Skin of body (tissue), 3 donors: ENCODE results near the gene ABCE1. TPM values are rescaled to one million over a fixed set of nuclear protein-coding genes. Genes with fewer than 3 reads are reported as not detected.
A peak's percentile ranks its signal among the peaks of the same experiment; 100 is the strongest.

Experiments
- DNase-seq: peaks from one replicate; lab custom pipeline; 2025; lab: John Stamatoyannopoulos, UW
- small RNA-seq: library from RNA; depleted of rRNA; stranded (forward); fragments of <200 nt; gene quantifications from one replicate; pipeline ENCODE3, GENCODE V24; 2014; ENCODE audit warnings: low replicate concordance
- total RNA-seq: library from RNA; depleted of rRNA; stranded (reverse); fragments of >200 nt; gene quantifications from one replicate; pipeline ENCODE4 v1.2.3, GENCODE V29; 2014

ABCE1 gene
- total RNA-seq, 1 donor from 2014 or later, result 88.9 TPM

DNA sequence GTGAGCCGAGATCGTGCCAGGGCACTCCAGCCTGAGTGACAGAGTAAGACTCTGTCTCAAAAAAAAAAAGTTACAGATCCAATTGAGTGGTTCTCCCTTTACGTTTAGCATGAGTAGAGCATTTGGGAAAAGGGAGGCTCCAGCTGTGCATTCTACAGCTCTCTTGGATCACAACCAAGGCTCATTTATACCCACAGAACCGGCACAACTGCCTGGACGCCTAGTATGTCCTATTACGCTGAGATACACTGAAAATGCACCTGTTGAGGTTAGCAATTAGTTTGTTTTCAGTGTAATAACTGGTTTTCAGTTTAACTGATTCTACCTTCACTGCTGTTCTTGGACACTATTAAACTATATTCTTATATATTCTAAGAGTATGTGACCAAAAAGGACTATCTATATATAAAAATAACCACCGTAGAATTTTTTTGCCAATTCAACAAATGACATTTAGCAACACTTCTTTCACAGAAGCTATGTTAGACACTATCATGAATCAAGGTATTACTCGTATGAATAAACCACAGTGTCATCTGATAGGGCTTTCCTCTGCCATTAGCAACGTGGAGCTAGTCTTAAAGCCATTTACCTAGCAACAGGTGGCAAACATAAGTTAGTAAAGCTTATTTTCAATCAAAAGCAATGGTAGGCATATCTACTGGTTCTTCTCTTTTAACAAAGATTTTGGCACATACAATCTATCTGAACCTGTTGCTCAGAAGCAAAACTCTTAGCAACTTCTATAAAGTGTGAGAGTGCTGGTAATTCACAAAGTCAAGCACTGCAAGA lies 78.7 kb downstream of the ABCE1 start:
- DNase-seq, result no peak

DNA sequence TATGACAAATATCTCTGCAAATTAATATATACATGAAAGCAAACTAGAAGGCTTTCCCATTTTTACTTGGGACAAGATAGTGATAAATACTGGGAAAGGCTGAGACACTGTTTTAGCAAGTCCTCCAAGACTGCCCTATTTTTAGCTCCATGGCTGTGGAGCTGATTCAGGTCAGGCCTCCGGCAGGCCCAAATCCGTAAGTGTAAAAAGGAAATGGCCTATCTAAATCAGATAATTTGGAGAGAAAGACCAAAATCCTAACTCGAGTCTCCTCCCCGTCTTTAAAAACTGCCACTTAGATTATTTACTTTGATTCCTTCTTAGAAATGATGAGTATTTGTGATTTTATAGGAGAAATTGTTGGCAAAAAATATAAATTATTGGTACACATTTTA lies 79.4 kb downstream of the ABCE1 start:
- no peak for DNase-seq

DNA sequence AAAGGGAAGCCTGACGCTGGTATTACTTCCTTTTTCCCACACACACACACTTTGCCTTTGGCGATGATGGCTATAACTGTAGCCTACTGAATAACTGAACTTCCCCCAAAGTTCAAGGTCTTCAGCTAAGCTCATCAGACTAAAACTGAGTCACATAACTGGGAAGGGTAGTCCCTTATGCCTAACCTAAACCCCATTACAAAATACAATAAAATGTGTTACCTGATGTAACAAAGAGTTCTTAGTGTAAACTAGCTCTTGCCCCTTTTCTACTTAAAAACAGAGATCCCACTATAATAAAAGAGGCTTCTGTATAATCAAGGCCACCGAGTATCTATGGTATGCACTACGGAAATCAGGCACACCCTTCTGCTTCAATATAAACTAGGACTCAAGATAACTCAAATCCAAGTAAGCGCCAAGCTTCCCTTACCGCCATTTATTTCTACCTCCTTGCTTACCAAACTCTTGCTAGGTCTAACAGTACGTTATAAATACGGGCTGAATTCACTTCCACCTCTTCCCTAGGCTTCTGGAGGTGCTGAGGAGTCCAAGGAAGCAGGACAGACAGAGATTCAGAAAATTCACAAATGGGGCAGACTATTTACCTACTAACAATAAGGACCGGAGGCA lies 79.9 kb downstream of the ABCE1 start:
- DNase-seq, result peak; percentile 7

DNA sequence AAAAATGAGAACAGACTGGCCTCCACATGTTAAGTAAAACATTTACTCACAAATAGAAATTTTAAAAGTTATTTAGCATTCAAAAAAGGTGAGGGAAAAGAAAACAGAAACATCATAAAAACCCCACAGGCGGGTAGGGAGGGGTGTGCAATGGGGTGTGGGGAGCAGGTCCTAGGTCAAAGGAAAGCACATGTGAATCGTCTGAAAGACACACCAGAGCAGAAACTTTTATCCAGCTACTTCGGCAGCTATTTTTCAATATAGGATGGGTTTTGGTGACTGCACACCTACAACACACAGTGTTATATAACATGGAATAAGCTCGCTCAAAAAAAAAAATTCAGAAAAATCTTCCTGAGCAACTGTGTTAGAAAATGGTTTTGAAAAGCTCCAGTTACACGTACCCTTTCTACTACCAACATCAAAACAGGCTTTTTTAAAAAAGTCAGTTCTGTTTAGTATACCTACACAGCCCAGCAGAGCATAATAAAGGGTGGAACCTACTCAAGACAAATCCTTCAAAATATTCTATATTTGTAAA lies 80.7 kb downstream of the ABCE1 start:
- DNase-seq, result no peak

Small RNAs within 50 kb of the gene (small RNA-seq; reads per million reads assigned to genes)
- gene RF00019, result not detected

Other genes starting within 250 kb of the ABCE1 start
- 29.3 TPM for gene ANAPC10, start 115 bp upstream of the ABCE1 start, total RNA-seq
- 43.5 TPM for gene OTUD4, start 82.3 kb downstream of the ABCE1 start, total RNA-seq